Measurements from ENCODE around the gene ARL2BP. TPM values are rescaled to one million over a fixed set of nuclear protein-coding genes. Genes with fewer than 3 reads are reported as not detected.

Gene ARL2BP
- total and polyA plus RNA-seq, 2 donors from 2014 or later, result 53.9 to 61.5 TPM

DNA sequence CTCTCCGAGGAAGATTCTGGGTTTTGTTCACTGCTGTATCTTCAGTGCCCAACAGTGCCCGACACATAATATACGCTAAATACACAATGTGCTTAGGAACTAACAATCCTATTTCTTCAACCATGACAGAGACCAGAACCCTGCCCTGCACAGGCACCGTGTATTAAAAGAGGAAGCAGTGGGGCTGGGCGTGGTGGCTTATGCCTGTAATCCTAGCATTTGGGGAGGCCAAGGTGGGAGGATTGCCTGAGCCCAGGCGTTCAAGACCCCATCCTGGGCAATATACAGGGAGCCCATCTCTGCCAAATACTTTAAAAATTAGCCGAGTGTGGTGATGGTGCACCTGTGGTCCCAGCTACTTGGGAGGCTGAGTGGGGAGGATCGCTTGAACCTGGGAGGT lies 19.3 kb downstream of the ARL2BP start:
- DNase-seq, result peak in 2 of 5 donors; percentile 16 to 26
- Histone ChIP-seq H3K4me1 (ENCODE audit: control insufficient read depth in 2 of 3, insufficient read depth in 2 of 3, low read depth in 1 of 3, low read length in 3 of 3) (peaks cover 2 to 38% (median 35%) of the 10 kb centered on the region in 3 donors), H3K36me3 (ENCODE audit: control insufficient read depth in 2 of 3, insufficient read depth in 3 of 3, low read length in 3 of 3) (no peaks in the 10 kb centered on the region), H3K4me3 (ENCODE audit: low read length in 3 of 3) (no peak overlapping the region), H3K9me3 (ENCODE audit: control insufficient read depth in 2 of 3, insufficient read depth in 1 of 3, low read length in 3 of 3) (no peaks in the 10 kb centered on the region), H3K27ac (ENCODE audit: low read depth in 2 of 2, low read length in 2 of 2) (peak overlapping the region; percentile 51 to 54), H3K9ac (ENCODE audit: low read length in 3 of 3) (peak overlapping the region in 1 of 3 donors; percentile 26), H3K27me3 (ENCODE audit: control insufficient read depth, insufficient read depth, low read length) (no peaks in the 10 kb centered on the region)
- TF ChIP-seq, protein P1, sequence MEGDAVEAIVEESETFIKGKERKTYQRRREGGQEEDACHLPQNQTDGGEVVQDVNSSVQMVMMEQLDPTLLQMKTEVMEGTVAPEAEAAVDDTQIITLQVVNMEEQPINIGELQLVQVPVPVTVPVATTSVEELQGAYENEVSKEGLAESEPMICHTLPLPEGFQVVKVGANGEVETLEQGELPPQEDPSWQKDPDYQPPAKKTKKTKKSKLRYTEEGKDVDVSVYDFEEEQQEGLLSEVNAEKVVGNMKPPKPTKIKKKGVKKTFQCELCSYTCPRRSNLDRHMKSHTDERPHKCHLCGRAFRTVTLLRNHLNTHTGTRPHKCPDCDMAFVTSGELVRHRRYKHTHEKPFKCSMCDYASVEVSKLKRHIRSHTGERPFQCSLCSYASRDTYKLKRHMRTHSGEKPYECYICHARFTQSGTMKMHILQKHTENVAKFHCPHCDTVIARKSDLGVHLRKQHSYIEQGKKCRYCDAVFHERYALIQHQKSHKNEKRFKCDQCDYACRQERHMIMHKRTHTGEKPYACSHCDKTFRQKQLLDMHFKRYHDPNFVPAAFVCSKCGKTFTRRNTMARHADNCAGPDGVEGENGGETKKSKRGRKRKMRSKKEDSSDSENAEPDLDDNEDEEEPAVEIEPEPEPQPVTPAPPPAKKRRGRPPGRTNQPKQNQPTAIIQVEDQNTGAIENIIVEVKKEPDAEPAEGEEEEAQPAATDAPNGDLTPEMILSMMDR (IDR thresholded peaks at IDR 0.05; ENCODE audit: borderline replicate concordance, extremely low read depth, insufficient read depth), result no peak
- FAIRE-seq, result no peak
- intact Hi-C loops (cut with DNase I), result no loop called here

DNA sequence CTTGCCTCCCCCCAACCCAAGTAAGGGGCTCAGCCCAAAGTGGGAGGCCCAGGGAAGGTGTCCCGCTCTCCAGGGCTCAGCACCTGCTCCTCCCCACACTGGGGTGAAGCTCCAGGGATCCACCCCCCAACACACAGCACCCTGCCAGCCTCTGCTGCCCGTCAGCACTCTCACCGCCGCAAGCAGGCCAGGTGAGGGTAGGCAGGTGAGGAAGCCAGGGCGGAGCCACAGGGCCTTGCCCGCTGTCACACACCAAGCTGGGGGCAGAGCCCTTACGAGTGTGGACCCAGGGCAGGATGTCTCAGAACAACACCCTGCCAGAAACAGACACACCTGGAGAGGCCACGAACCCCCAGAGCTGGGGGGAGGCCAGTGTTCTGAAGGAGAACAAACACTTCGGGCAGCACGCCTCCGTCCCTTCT lies 19.9 kb downstream of the ARL2BP start:
- intact Hi-C loops (cut with DNase I), result no loop called here
- peaks cover 2 to 38% (median 35%) of the 10 kb centered on the region in 3 donors for H3K4me1 ChIP-seq (ENCODE audit: control insufficient read depth in 2 of 3, insufficient read depth in 2 of 3, low read depth in 1 of 3, low read length in 3 of 3)
- FAIRE-seq, result no peak
- H3K9ac ChIP-seq (ENCODE audit: low read length in 3 of 3), result no peak overlapping the region
- peak overlapping the region; percentile 71 to 85 for H3K27ac ChIP-seq (ENCODE audit: low read depth in 2 of 2, low read length in 2 of 2)
- no peak overlapping the region for H3K4me3 ChIP-seq (ENCODE audit: low read length in 3 of 3)
- no peaks in the 10 kb centered on the region for H3K27me3 ChIP-seq (ENCODE audit: control insufficient read depth, insufficient read depth, low read length)
- peak in 2 of 5 donors; percentile 44 to 93 for DNase-seq
- no peaks in the 10 kb centered on the region for H3K9me3 ChIP-seq (ENCODE audit: control insufficient read depth in 2 of 3, insufficient read depth in 1 of 3, low read length in 3 of 3)
- no peaks in the 10 kb centered on the region for H3K36me3 ChIP-seq (ENCODE audit: control insufficient read depth in 2 of 3, insufficient read depth in 3 of 3, low read length in 3 of 3)
- TF ChIP-seq, protein P1 (IDR thresholded peaks at IDR 0.05; ENCODE audit: borderline replicate concordance, extremely low read depth, insufficient read depth), result no peak

DNA sequence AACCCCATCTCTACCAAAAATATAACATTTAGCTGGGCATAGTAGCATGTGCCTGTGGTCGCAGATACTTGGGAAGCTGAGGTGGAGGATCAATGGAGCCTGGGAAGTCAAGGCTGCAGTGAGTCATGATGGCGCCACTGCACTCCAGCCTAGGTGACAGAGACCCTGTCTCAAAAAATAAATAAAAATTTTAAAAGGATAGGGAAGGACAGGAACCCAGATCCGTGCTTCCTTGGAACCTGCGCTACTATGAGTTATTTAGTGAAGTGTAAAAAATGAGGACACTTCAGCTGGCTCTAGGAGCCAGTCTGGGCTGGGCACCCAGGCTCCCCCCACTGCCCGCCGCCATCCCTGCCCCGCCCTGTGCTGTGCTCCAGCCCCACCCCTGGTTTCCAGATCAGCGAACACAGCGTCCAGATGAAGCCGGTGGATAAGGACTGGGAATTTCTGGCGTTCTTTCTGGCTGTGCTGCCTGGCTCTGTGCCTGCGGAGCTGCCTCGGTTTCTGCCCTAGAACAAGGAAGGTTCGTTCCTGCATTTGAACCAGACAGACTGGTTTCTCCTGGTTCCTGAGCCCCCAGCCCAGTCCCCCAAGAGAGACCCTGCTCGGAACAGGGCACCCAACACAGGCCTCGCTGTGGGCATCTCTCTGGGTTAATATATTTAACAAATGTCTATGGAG lies 20.9 kb downstream of the ARL2BP start:
- intact Hi-C loops (cut with DNase I), result no loop called here
- H3K9ac ChIP-seq (ENCODE audit: low read length in 3 of 3), result peak overlapping the region in 1 of 3 donors; percentile 65

More for the DNA sequence above, 20.9 kb downstream of the ARL2BP start:
- no peaks in the 10 kb centered on the region for H3K9me3 ChIP-seq (ENCODE audit: control insufficient read depth in 2 of 3, insufficient read depth in 1 of 3, low read length in 3 of 3)
- H3K27me3 ChIP-seq (ENCODE audit: control insufficient read depth, insufficient read depth, low read length), result no peaks in the 10 kb centered on the region
- no peak for FAIRE-seq
- TF ChIP-seq, protein P1 (IDR thresholded peaks at IDR 0.05; ENCODE audit: borderline replicate concordance, extremely low read depth, insufficient read depth), result no peak
- no peaks in the 10 kb centered on the region for H3K36me3 ChIP-seq (ENCODE audit: control insufficient read depth in 2 of 3, insufficient read depth in 3 of 3, low read length in 3 of 3)
- H3K4me1 ChIP-seq (ENCODE audit: control insufficient read depth in 2 of 3, insufficient read depth in 2 of 3, low read depth in 1 of 3, low read length in 3 of 3), result peaks cover 2 to 38% (median 35%) of the 10 kb centered on the region in 3 donors
- peak; percentile 66 to 95 (median 83) for DNase-seq
- peak overlapping the region; percentile 85 for H3K27ac ChIP-seq (ENCODE audit: low read depth in 2 of 2, low read length in 2 of 2)
- peak overlapping the region in 1 of 3 donors; percentile 39 for H3K4me3 ChIP-seq (ENCODE audit: low read length in 3 of 3)
